Fibroblast of upper back skin (primary cell): Measurements from ENCODE around the gene PREX1.

ENCODE experiments used
- DNase-seq: peaks from one replicate; pipeline ENCODE4 v3.0.0-alpha.2; 2013

Gene PREX1

DNA sequence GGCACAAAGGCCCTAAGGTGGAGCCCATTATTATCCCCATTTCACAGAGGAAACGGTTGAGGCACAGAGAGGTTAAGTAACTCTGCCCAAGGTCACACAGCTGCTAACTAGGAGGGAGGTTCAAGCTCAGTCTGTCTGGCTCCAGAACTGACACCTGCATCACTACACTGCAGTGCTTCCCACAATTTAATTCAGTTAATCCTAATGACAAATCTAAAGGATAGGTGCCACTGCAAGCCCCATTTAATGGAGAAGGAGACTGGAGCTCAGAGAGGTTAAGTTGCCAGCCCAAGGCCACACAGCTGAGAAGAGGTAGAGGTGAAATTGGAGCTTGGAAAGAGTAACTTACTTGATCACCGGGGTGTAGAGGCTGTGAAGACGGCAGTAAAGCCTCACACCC is 148.8 kb downstream of the PREX1 start:
- DNase-seq, result no peak

DNA sequence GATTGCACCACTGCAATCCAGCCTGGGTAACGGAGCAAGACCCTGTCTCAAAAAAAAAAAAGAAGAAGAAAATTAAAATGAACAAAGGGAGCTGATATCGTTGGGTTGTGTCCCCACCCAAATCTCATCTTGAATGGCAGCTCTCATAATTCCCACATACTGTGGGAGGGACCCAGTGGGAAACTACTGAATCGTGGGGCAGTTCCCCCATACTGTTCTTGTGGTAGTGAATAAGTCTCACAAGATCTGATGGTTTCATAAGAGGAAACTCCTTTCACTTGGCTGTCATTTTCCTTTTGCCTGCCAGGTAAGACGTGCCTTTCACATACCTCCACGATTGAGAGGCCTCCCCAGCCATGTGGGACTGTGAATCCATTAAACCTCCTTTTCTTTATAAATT is 149.4 kb downstream of the PREX1 start:
- no peak for DNase-seq

DNA sequence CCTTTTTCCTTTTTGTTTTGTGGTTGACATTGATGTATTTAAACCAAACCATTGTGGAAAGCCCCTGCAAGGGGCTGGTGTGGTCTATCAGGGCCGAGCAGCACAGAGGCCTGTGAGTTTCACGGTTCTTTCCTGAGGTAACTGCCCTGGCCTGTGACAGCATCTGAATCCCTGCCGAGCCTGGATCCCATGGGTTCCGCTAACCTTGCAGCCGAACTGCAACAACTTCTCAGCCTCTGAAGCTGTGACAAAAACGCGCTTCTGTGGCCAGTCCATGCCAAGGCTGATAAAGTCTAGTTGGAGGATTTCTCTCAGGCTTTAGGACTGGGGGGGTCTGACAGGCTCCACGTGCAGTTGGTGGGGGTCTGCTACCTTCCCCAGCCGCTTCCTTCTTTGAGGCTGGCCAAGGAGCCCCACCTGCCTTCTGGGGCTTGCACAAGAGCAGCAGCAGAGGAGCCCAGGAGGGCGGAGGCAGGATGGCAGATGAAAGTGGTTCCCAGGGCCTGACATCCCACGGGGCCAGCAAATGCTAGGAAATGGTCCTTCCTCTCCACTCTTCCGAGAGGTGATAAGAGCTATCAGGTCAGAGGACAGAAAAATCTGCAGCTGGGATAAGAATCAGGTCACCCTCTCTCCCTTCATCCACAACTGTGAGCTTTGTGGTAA is 150.9 kb downstream of the PREX1 start:
- DNase-seq, result no peak

DNA sequence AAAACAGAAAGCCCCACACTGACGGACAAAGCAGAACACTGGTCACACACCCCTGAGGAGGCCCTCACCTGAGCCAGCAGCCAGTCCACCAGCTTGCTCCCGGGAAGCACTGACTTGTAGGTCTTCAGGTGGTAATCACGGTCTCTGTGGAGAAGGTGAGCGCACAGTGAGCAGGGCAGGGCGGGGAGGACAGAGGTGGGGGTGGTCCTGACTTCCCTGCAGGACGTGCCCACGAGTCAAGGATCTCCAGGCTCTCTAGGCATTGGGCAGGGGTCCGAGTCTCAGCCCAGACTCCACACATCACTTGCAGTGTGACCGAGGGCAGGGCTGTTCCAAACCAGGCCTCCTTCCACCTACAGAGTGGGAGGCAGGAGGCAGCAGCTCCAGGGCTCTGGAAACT is 151.7 kb downstream of the PREX1 start:
- no peak for DNase-seq

DNA sequence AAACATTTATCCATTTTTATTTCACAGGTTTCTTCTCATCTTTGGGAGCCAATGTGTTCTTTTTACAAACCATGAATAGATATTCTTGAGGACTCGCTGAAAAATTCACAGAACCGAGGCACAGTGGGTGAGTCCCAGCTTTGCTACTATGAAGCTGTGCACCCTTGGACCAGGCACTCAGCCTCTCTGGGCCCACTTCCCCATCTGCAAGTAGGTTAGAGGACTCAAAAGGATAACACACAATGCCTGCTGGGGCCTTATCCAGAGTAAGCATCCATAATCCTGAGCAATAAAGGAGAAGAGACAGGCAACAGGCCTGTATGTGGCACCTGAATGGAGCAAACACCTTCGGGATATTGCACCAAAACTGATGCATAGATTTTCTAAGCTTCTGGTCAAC is 153.3 kb downstream of the PREX1 start:
- no peak for DNase-seq

DNA sequence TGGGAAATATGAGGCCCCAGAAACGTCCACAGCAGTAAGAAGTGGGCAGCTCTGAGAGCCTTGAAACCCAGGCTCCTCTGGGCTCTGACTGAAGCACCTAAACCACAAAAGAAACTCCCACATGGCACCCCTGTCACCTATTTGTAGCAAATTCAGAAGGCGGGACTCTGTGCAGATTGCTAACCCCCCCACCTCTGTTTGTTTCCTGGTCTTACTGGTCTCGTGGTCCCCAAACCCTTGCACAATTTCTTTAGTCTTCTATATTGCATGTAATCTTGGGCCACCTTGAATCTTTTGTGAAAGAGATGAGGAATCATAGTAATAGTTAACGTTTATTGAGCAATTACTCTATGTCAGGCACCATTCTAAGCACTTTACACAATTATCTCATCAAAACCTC is 154.3 kb downstream of the PREX1 start:
- no peak for DNase-seq

DNA sequence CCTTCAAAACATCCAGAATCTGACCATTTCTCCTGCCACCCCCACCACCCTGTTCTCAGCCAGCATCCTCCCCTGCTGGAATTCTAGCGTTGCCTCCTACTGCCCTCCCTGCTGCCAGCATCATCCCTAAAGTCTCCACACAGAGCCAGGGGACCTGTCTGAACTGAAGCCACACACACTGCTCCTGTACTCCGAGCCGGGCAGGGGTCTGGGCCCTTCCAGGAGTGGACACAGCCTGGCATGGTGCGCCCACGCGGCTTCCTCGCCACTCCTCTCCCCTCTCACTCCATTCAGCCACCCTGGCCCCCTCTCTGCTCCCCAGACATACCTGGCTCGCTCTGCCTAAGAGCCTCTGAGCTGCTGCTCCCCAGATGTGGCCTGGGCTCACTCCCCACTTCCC is 155.5 kb downstream of the PREX1 start:
- DNase-seq, result no peak

DNA sequence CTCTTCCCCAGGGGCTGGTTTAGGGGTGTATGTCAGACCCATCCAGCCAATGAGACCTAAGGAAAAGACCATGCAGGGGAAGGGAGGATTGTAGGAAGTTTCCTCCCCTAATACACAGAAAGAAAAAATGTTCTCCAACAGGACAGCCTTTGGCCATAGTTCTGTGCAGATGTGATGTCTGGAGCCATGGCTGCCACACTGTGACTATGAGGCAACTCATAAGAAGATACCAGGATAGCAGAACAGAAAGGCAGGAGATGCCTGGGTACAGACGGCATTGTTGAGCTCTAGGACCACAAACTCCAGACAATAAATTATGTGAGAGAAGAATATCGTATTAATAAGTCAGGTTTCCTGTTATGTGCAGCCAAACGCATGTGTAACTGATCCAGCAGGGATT is 156.7 kb downstream of the PREX1 start:
- DNase-seq, result no peak

DNA sequence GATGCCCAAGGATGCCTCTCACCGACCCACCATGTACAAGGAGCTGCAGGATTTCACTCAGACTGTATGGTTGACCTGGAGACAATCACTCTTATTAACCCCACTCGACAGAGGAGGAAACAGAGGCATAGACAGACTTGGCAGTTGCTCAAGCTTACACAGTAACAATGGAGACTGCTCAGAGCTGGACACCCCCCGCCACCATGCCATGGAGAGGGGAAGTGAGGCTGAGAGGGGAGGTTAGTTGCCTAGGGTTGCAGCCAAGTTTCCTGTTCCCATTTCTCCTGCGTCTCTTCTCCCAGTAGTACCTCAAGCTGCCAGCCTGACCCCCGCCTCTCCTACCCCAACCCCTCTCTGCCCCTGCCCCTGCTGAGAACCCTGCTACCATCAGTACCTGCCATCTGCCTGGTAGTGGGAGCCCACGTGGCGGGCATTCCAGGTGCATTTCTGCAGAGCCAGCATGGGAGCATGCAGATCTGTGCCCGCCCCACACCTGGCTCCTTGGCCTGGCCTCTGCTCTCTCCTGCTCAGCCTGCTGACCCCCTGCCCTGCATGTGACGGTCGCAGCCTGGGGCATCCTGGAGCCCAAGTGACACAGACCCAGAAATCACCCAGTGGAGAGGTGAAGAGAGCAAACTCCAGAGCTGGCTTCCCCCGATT is 157.7 kb downstream of the PREX1 start:
- DNase-seq, result no peak

DNA sequence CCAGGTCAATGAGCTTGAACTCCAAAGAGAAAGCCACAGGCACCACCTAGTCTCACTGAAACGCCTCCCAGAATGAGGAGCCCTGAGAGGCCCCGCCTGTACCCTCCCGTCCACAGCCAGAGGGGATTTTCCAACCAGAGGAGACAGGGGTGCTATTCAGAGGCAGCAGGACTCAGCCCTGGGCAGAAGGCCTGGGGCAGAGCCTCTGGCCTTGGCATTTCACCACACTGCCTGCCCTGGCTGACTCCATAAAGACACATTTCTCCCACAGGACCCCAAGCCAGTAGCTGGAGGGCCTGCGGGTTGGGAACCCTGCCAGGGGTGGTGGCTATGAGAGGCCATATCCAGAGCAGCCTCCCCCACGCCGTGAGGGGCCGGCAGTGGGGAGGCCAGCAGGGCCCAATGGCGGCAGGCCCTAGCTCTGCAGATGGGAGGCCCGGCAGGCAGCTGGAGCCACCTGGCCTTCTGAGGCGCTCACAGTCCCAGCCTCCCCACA is 159.3 kb downstream of the PREX1 start:
- DNase-seq, result peak; percentile 48

DNA sequence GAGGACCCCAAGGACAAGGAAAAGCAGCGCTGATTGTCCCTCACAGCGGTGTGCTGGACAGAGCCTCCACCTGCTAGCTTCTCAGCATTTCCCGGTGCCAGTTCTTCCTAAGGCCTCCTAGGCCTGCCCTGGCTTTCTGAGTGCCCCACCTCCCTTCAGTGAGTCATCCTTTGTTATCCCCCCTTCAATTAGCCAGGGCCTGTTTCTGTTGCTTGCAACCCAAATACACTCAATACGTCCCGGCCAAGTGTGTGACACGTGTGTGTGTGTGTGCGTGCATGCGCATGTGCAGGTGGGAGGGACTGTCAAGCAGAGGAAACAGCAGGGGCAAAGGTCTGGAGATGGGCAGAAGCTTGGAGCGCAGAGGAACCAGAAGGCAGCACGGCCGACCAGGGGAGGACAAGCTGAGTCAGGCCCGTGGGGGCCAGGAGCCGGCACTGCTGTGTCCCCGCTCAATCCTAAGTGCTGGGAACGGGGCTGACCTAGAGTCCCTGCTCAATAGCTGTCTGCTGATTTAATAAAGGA is 159.8 kb downstream of the PREX1 start:
- no peak for DNase-seq

DNA sequence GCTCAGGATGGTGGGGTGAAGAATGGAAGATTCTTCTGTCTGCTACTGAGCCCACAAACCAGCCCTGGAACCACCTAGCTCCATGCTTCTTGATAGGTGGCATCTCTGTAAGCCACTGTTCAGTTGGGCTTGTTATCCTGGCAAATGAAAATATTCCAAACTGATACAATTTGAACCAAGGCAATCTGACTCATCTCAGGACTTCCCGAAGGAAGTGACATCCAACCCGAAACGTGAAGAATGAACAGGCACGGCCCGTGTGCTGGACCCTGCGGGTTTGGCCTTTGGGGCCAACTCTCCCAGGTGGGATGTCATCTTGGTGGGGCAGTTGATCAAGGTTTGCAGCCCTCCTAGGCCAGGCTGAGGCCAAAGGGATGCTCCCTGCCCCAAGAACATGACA is 160.3 kb downstream of the PREX1 start:
- no peak for DNase-seq

DNA sequence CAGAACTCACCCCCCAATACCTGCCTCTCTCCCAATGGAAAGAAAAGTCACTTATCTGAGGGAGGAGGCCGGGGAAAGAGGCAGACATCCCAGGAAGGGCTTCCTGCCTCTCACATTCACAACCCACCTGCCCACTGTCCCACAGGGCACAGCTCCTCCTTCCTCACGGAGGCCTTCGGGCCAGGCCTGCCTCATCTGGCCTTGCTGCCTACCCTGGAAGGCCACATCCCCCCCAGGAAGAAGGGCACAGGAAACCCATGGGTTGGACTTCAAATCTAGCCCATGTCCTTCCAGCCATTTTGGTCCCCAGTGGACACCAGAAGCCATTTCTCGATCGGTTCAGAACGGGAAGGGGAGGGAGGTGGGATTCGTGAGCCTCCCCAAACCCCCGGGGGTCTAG is 162.0 kb downstream of the PREX1 start:
- DNase-seq, result no peak

DNA sequence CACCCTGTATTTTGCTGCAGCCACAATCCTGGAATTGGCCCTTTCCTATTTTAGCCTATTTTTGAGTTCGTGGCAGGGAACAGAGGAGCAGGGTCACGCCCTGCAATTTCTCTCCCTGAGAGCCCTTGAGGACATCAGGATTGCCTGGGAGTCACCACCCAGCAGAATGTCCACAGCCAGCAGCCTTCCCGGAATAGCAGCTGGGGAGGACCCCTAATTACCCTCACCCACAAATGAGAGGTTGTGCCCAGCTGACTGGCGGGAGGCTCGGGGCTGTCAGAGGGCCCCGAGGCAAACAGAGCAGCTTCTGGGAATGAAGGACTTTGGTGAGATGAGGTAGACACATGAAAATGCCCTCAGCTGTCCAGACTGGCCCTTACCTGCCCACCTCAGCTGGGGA is 165.1 kb downstream of the PREX1 start:
- no peak for DNase-seq

DNA sequence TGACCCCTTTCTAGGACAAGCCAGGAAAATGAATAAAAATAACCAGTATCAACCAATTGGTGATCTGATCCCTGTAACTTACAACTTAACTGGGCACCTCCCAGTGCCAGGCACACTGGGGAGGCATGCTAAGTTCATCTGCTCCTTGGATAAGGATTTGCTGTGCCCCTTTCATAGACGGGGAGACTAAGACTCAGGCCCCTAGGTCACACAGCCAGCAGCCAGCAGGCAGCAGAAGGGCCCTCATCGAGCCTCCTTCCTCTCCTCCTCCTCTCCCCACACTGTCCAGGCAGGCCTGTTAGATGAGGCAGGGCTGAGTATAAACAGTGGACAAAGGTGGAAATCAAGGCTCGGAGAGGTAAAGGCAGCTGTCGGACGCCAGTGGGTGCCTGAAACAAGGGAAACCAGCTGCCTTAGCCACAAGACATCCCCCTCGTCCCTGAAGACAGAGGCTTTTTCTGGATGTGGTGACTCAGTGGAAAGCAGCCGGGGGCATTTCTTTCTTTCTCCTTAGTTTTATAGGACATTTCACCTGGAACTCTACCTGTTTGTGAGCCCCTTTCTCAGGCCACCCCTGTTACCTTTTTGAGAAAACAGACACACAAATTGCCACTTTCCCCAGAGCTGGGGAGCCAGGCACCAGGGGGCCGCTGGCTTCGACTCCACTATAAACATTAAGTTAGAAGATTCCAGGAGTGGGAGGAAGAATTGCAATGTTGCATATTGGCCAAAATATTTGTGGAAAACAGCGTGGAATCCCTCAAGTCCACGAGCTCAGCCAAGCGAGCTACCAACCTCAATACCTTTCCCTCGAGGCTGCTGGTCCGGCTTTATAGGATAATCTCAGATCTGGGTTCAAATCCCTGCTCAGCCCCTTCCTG is 166.0 kb downstream of the PREX1 start:
- DNase-seq, result peak; percentile 21

DNA sequence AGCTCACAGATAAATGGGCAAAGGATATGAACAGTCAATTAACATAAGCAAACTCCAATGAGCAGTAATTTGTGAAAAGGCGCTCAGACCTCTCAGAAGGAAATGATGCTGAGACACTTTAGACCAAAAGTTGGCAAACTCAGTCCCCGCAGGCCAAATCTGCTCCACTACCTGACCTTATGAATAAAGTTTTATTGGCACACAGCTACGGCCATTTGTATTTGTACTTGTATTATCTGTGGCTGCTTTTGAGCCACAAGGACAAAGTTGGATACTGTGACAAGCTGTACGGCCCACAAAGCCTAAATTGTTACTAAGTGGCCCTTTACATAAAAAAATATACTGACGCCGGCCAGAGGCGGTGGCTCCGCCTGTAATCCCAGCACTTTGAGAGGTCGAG is 167.0 kb downstream of the PREX1 start:
- DNase-seq, result no peak

DNA sequence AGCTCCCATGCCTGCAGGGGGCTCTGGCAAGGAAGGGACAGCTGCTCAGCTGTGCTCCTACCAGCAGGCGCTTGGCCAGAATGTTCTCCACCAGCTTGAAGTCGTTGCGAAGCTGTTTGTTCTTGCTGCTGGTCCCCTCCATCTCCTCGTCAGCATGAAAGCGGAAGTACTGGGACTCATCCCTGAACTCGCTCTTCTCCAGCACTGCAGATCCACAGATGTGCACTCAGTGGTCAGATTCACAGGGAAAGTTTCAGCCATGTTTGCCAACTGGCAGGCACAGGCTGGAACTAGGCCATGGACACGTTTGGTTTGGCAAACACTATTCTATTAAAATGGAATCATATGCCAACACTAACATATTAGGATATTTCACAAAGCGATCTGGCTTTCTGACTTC is 167.9 kb downstream of the PREX1 start:
- DNase-seq, result no peak

DNA sequence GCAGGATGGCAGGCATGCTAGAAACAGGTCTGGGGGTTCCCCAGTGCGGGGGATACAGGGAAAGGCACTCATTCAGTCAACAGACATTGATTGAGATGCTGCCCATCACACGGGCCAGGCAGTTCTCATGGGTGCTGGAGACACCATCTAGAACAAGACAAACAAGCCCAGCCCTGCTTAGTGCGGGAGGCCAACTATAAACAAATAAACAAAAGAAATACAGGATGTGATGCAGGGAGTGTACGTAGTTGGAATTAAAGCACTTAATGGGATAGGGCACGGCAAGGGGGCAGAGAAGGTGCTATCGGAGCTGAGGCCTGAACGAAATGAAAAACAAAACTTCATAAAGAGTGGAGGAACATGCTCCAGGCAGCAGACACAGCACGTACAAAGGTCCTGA is 169.3 kb downstream of the PREX1 start:
- no peak for DNase-seq

DNA sequence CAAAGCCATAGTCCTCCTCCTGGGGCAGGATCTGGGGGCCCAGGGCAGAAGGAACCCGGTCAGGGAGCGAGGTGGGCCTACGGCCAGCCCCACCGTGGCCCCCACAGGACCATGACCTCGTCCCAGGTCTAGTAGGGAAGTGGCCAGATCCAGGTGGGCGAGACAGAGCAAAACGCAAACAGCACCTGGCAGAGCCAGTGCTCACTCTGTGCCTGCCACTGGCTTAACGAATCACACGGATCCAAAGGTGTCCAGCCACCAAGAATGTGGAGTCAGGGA is 169.7 kb downstream of the PREX1 start:
- DNase-seq, result no peak

DNA sequence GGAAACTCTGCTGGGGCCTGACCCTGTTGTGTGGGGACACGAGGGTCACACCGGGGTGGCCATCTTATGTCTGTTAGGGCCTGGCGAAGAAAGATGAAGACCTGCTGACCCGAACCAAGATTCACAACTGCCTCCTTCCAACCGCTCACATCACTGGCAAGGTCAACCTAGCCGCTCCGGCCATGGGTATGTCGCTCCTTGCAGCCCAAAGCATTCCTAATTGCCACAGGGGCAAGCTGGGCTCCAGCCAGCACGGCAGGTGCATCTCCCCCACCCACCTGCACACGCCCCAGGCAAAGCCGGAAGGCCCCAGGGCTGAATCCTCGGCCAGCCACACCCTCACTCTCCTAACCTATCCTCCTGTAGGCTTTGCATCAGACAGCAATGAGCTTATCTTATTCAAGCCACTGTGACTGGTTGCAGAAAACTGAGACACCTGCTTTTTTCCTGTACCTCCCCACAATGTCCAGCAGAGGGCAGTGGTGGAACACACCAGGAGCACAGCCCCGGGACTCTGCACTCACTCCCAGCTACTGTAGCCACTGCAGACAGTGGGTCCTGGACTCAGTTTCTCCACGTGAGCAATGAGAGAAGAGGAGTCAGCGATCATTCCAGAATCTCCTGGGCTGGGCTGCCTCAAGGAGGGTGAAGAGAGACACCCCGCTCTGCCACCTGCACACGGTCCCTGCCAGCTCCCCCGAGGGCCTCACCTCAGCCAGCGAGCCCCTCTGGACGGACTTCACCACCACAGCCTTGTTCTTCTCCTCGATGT is 170.2 kb downstream of the PREX1 start:
- DNase-seq, result peak; percentile 73

DNA sequence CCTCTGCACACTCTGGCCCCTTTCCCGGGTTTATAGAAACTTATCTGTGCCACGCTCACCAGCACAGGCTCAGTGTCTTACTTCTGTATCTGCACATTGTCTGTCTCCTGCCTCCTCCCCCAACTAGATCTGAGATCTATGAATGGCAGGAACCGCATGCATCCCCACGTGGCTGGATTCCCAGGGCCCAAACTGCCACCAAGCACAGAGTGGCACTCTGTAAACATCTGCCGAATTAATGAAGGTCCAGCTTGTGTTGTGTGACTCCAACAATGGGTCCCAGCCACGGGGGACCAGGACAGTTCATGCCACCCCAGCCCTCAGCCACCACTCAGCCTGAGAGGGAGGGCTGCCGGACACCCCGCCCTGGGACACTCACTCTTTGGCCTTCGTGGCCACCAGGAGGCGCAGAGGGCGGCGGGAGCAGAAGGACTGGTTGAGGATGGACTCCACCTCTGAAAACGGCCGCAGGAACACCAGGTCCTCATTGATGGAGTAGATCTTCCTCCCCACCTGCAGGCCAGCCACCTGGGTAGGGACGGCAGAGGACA is 171.1 kb downstream of the PREX1 start:
- DNase-seq, result no peak

DNA sequence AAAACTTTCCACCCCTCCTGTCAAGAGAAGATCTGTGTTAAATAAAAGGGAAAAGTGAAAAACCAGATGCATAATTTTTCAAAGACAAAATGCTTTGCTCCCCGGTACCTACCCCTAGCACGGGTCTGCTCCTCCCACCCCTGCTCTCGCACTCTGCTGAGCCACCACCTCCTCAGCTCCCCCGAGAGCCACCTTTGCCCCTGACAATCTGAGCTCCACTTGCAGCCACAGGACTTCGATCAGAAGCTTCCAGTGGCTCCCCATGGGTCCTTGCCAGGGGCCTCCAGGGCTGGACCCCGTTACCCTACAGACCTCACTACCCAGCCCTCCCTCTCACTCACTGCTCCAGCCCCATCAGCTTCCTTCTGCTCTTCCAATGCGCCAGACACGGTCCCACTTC is 171.7 kb downstream of the PREX1 start:
- DNase-seq, result no peak

DNA sequence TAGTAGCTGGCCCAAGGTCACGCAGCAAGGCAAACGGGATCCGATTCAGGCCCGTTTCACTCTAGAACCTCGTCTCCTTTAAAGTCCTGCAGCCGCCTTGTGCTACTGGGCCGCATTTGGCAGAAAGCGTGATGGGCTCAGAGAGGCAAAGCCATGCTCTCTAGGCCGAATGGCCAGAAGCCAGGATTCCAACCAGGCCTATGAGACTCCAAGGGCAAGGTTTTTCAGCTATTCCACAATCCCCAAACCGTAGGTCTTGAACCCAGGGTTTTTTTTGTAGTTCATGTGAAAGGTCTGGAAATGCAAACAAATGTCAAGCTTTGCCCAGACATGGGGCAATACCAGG is 174.1 kb downstream of the PREX1 start:
- DNase-seq, result no peak
